ENCODE measurements around the gene ABCC9. TPM values are rescaled to one million over a fixed set of nuclear protein-coding genes. Genes with fewer than 3 reads are reported as not detected.

The ABCC9 gene
- polyA plus RNA-seq, 1 experiment: 2.7 TPM

DNA sequence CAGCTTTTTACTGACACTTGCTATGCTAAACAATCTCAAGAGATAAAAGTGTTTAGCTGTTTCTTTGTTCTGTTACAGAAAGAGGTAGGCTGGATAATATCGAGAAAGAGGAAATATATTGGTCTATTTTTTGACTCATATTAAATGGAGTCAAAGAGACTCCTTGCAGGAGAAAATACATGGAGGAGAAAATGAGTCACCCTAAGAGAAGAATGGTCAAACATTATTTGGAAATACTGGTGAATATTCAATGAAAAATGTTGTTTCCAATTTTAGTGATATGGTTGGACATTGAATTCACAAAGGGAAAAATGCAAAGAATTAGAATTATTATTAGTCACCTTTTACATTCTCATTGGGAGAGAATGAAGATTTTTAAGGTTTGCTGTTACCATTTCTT, 169.9 kb downstream of the ABCC9 start:
- Histone ChIP-seq H3K27ac (ENCODE audit: low read depth, low read length) (no peak overlapping the region), H3K27me3 (ENCODE audit: control insufficient read depth, insufficient read depth, low read length) (no peaks in the 10 kb centered on the region), H3K9me3 (ENCODE audit: control insufficient read depth, insufficient read depth, low read length) (no peaks in the 10 kb centered on the region), H3K4me3 (ENCODE audit: low read depth, low read length) (no peak overlapping the region)
- no peak for TF ChIP-seq CTCF (IDR thresholded peaks at IDR 0.05; ENCODE audit: low read depth, low read length)
- ChIA-PET CTCF (interaction anchor here (0.7 to 1.7 kb wide), 3 partner anchors 218 to 672 kb away, joined by 4 to 8 read pairs (median 5); no protein-coding TSS in a partner anchor), POLR2A (no interaction called here)
- peak; percentile 11 for DNase-seq (ENCODE audit: low read depth, low spot score)

DNA sequence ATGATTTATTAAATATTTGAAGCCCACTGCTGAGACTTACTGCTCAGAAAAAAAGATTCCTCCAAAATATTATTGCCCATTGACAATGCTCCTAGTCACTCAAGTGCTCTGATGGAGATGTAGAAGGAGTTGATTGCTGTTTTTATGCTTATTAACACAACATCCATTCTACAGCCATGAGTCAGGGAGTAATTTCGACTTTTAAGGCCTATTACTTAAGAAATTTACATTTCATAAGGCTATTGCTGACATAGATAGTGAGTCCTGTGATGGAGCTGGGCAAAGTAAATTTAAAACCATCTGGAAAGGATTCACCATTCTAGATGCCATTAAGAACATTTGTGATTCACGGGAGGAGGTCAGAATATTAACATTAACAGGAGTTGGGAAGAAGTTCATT, 171.9 kb downstream of the ABCC9 start:
- ChIA-PET CTCF (no interaction called here), POLR2A (no interaction called here)
- Histone ChIP-seq H3K9me3 (ENCODE audit: control insufficient read depth, insufficient read depth, low read length) (no peaks in the 10 kb centered on the region), H3K4me3 (ENCODE audit: low read depth, low read length) (no peak overlapping the region), H3K27ac (ENCODE audit: low read depth, low read length) (no peak overlapping the region), H3K27me3 (ENCODE audit: control insufficient read depth, insufficient read depth, low read length) (no peaks in the 10 kb centered on the region)
- DNase-seq (ENCODE audit: low read depth, low spot score): no peak
- no peak for TF ChIP-seq CTCF (IDR thresholded peaks at IDR 0.05; ENCODE audit: low read depth, low read length)

- POLR2A ChIA-PET: no interaction called here
- no peak for TF ChIP-seq CTCF (IDR thresholded peaks at IDR 0.05; ENCODE audit: low read depth, low read length)
- CTCF ChIA-PET: no interaction called here
- DNase-seq (ENCODE audit: low read depth, low spot score): no peak
- H3K9me3 ChIP-seq (ENCODE audit: control insufficient read depth, insufficient read depth, low read length): no peaks in the 10 kb centered on the region
- no peaks in the 10 kb centered on the region for H3K27me3 ChIP-seq (ENCODE audit: control insufficient read depth, insufficient read depth, low read length)
- no peak overlapping the region for H3K4me3 ChIP-seq (ENCODE audit: low read depth, low read length)
- H3K27ac ChIP-seq (ENCODE audit: low read depth, low read length): no peak overlapping the region
Observed at GRCh38 chr12:21766403-21766802, 174.8 kb downstream of the ABCC9 start.

DNA sequence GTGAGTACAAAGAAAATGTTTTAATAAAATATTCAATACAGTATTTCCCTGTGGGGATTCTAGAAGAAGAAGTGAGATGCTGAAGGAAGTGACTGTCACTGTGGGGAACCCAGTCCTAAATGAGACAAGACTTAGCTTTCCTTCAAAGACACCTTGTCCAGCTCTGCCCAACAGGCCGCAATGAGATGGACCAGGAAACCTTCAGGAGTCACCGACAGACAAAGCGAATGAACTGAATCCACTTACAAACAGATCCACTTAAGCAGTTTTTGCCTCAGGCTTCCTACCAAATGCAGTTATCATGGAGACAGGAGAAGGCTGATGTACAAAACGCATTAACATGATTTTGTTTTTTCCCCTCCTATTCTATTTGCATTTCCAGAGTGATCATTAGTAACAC, 176.3 kb downstream of the ABCC9 start:
- no peaks in the 10 kb centered on the region for H3K9me3 ChIP-seq (ENCODE audit: control insufficient read depth, insufficient read depth, low read length)
- H3K27me3 ChIP-seq (ENCODE audit: control insufficient read depth, insufficient read depth, low read length): no peaks in the 10 kb centered on the region
- POLR2A ChIA-PET: no interaction called here
- no peak for TF ChIP-seq CTCF (IDR thresholded peaks at IDR 0.05; ENCODE audit: low read depth, low read length)
- no peak overlapping the region for H3K4me3 ChIP-seq (ENCODE audit: low read depth, low read length)
- no peak for DNase-seq (ENCODE audit: low read depth, low spot score)
- H3K27ac ChIP-seq (ENCODE audit: low read depth, low read length): no peak overlapping the region
- CTCF ChIA-PET: interaction anchor here (1.1 to 1.2 kb wide), 3 partner anchors 9 to 224 kb away, joined by 3 to 4 read pairs (median 4); partner anchors contain the start of gene KCNJ8

DNA sequence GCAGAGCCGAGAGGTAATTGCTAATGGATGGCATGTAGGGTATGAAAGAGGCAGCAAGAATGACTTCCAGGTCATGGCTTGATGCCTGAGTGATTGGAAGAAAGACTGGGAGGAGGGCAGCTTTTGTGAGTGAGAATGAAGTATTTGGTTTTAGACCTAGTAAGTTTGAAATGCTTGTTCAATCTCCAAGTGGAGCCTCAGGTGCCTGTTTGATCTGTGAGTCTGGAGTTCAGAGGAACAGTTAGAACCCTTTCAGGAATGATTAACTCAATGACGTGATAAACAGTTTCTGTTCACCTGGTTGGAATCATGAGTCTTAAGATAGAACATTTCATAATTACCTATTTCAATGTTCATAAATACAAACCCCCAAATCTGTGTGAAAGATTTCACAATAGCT, 177.2 kb downstream of the ABCC9 start:
- Histone ChIP-seq H3K4me3 (ENCODE audit: low read depth, low read length) (no peak overlapping the region), H3K27ac (ENCODE audit: low read depth, low read length) (no peak overlapping the region), H3K27me3 (ENCODE audit: control insufficient read depth, insufficient read depth, low read length) (no peaks in the 10 kb centered on the region), H3K9me3 (ENCODE audit: control insufficient read depth, insufficient read depth, low read length) (no peaks in the 10 kb centered on the region)
- TF ChIP-seq CTCF (IDR thresholded peaks at IDR 0.05; ENCODE audit: low read depth, low read length): no peak
- ChIA-PET POLR2A (no interaction called here), CTCF (interaction anchor here (1.1 to 1.2 kb wide), 3 partner anchors 10 to 225 kb away, joined by 3 to 4 read pairs (median 4); partner anchors contain the start of gene KCNJ8)
- DNase-seq (ENCODE audit: low read depth, low spot score): no peak
